Activated CD8-positive, alpha-beta T cell treated with anti-CD3 and anti-CD28 coated beads for 36 hours (primary cell): Measurements from ENCODE around the gene TSPAN19. TPM values are rescaled to one million over a fixed set of nuclear protein-coding genes. Genes with fewer than 3 reads are reported as not detected.
A peak's percentile ranks its signal among the peaks of the same experiment; 100 is the strongest.

ENCODE experiments used
- ATAC-seq: fragments of 200-7000 bp; cut with Tn5 transposase; one replicate; pipeline ENCODE4 v1.10.0; 2021; ENCODE audit warnings: mild to moderate bottlenecking, moderate library complexity
- CTCF ChIA-PET: fragments of 350-600 bp; sonication (Branson Sonifier 250); formaldehyde crosslinking; loops from one replicate; lab custom pipeline; 2021; ENCODE audit warnings: antibody characterized with exemption; lab: Charles Lee
- POLR2A ChIA-PET: fragments of 350-600 bp; sonication (Branson Sonifier 250); formaldehyde crosslinking; loops from one replicate; lab custom pipeline; 2021; ENCODE audit warnings: antibody characterized with exemption; lab: Charles Lee
- DNase-seq: peaks from one replicate; pipeline ENCODE4 v3.0.0-alpha.2; 2020
- H3K27ac Mint-ChIP-seq: one replicate; pipeline ENCODE4 v1.8.0; 2021; ENCODE audit warnings: mild to moderate bottlenecking, mixed read lengths
- H3K27me3 Mint-ChIP-seq: one replicate; pipeline ENCODE4 v1.8.0; 2021; ENCODE audit warnings: mixed read lengths
- H3K36me3 Mint-ChIP-seq: one replicate; pipeline ENCODE4 v1.8.0; 2021; ENCODE audit warnings: low read depth, mixed read lengths
- H3K4me1 Mint-ChIP-seq: one replicate; pipeline ENCODE4 v1.8.0; 2021; ENCODE audit warnings: low read depth, mixed read lengths
- H3K4me3 Mint-ChIP-seq: one replicate; pipeline ENCODE4 v1.8.0; 2021; ENCODE audit warnings: mild to moderate bottlenecking, moderate library complexity, mixed read lengths
- H3K9me3 Mint-ChIP-seq: one replicate; pipeline ENCODE4 v1.8.0; 2021; ENCODE audit warnings: mixed read lengths
- CTCF ChIP-seq: fragments of 200-600 bp; IDR thresholded peaks from one replicate; pipeline ENCODE4 v1.8.0; 2022; ENCODE audit warnings: antibody characterized with exemption, mild to moderate bottlenecking
- intact Hi-C: fragments of 100-400 bp; cut with micrococcal nuclease; formaldehyde crosslinking; loops from one replicate; pipeline ENCODE4 v1.10.0; 2022
- total RNA-seq, 2 experiments: library from RNA; stranded (reverse); gene quantifications; one replicate each; pipeline ENCODE4 v1.2.3, GENCODE V29; 2021

Gene TSPAN19
- total RNA-seq, 2 experiments from 2014 or later: not detected

GRCh38 chr12:85043829-85044228, 7.8 kb upstream of the TSPAN19 start:
- intact Hi-C loops: no loop called here
- H3K9me3 Mint-ChIP-seq: no peaks in the 10 kb centered on the region
- ChIA-PET POLR2A (no interaction called here), CTCF (interaction anchor here (1.0 to 1.4 kb wide), 2 partner anchors 13 to 34 kb away, joined by 3 read pairs; no protein-coding TSS in a partner anchor)
- DNase-seq: no peak
- no peaks in the 10 kb centered on the region for H3K27me3 Mint-ChIP-seq
- no peaks in the 10 kb centered on the region for H3K4me1 Mint-ChIP-seq
- ATAC-seq: no peak
- H3K4me3 Mint-ChIP-seq: no peak overlapping the region
- TF ChIP-seq CTCF: no peak
- no peak overlapping the region for H3K27ac Mint-ChIP-seq
- no peaks in the 10 kb centered on the region for H3K36me3 Mint-ChIP-seq

GRCh38 chr12:85041395-85041794, 5.3 kb upstream of the TSPAN19 start:
- intact Hi-C loops: no loop called here
- no peak for DNase-seq
- H3K27me3 Mint-ChIP-seq: peaks cover 3% of the 10 kb centered on the region
- no peak for ATAC-seq
- no peak for TF ChIP-seq CTCF
- POLR2A ChIA-PET: no interaction called here
- H3K36me3 Mint-ChIP-seq: no peaks in the 10 kb centered on the region
- CTCF ChIA-PET: interaction anchor here (1.1 to 1.3 kb wide), 2 partner anchors 12 to 16 kb away, joined by 4 read pairs; no protein-coding TSS in a partner anchor
- no peak overlapping the region for H3K4me3 Mint-ChIP-seq
- peaks cover 1% of the 10 kb centered on the region for H3K4me1 Mint-ChIP-seq
- no peaks in the 10 kb centered on the region for H3K9me3 Mint-ChIP-seq
- no peak overlapping the region for H3K27ac Mint-ChIP-seq

GRCh38 chr12:85036733-85037132, 656 bp upstream of the TSPAN19 start:
- Mint-ChIP-seq H3K27ac (no peak overlapping the region), H3K4me3 (peak overlapping the region; percentile 61), H3K9me3 (no peaks in the 10 kb centered on the region), H3K4me1 (peaks cover 5% of the 10 kb centered on the region), H3K36me3 (no peaks in the 10 kb centered on the region), H3K27me3 (peaks cover 12% of the 10 kb centered on the region)
- TF ChIP-seq CTCF: no peak
- intact Hi-C loops: no loop called here
- ChIA-PET POLR2A (no interaction called here), CTCF (interaction anchor here (1.0 to 1.6 kb wide), 2 partner anchors 20 to 162 kb away, joined by 3 to 4 read pairs; no protein-coding TSS in a partner anchor)
- DNase-seq (no peak), ATAC-seq (no peak)

GRCh38 chr12:85029456-85029855, 6.6 kb downstream of the TSPAN19 start:
- no peak overlapping the region for H3K4me3 Mint-ChIP-seq
- no peaks in the 10 kb centered on the region for H3K4me1 Mint-ChIP-seq
- peak; percentile 67 for TF ChIP-seq CTCF
- H3K27ac Mint-ChIP-seq: no peak overlapping the region
- peaks cover 9% of the 10 kb centered on the region for H3K27me3 Mint-ChIP-seq
- intact Hi-C loops: loop anchor here (1.0 kb wide), 1 partner anchor 155 kb away; no protein-coding TSS in a partner anchor
- CTCF ChIA-PET: interaction anchor here (0.9 to 9.4 kb wide), 11 partner anchors 11 to 455 kb away, joined by 3 to 124 read pairs (median 3); no protein-coding TSS in a partner anchor
- no peak for DNase-seq
- ATAC-seq: no peak
- POLR2A ChIA-PET: no interaction called here
- no peaks in the 10 kb centered on the region for H3K36me3 Mint-ChIP-seq
- no peaks in the 10 kb centered on the region for H3K9me3 Mint-ChIP-seq

- Mint-ChIP-seq H3K27ac (no peak overlapping the region), H3K4me3 (no peak overlapping the region), H3K36me3 (no peaks in the 10 kb centered on the region), H3K27me3 (peaks cover 2% of the 10 kb centered on the region), H3K4me1 (no peaks in the 10 kb centered on the region), H3K9me3 (no peaks in the 10 kb centered on the region)
- no peak for TF ChIP-seq CTCF
- no peak for DNase-seq
- ChIA-PET CTCF (no interaction called here), POLR2A (no interaction called here)
- intact Hi-C loops: no loop called here
- ATAC-seq: no peak
Measured at GRCh38 chr12:85018098-85018497, 18.0 kb downstream of the TSPAN19 start.
